Measurements from ENCODE around the gene CMTM8.

DNA sequence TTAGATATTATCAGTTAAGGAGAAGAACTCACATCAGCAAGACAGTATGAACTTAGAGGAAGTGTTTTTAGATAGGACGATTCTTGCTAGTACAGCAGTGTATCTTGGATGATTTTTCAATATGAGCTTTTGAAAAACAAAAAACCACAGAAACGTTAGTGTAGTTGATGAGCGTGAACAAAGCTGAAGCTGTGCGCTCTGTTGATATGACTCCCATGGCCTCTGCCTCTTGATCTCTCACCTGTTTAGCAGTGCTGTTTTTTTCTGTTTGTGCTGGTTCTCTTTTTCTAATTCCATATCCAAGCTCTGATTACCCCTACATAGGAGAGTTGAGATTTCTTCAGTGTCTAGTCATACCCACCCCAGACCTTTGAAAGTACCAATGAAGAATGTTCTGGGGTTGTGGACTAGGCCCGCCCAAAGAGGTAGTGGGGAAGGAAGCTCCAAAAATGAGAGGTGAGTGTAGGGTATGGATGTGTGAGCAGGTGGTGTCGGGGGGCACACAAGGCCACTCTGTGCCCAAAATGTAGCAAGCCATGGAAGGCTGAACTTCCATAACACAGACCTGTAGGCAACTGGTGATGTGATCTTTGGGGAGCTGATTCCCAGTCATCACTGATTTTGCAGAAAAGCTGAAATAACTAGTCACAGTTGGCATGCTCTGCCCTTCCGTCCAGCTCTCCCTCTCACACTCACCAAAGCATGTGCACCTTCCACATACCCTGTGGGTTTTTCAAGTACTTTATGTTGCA, 133.2 kb downstream of the CMTM8 start:
- TF ChIP-seq, protein P1, sequence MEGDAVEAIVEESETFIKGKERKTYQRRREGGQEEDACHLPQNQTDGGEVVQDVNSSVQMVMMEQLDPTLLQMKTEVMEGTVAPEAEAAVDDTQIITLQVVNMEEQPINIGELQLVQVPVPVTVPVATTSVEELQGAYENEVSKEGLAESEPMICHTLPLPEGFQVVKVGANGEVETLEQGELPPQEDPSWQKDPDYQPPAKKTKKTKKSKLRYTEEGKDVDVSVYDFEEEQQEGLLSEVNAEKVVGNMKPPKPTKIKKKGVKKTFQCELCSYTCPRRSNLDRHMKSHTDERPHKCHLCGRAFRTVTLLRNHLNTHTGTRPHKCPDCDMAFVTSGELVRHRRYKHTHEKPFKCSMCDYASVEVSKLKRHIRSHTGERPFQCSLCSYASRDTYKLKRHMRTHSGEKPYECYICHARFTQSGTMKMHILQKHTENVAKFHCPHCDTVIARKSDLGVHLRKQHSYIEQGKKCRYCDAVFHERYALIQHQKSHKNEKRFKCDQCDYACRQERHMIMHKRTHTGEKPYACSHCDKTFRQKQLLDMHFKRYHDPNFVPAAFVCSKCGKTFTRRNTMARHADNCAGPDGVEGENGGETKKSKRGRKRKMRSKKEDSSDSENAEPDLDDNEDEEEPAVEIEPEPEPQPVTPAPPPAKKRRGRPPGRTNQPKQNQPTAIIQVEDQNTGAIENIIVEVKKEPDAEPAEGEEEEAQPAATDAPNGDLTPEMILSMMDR (IDR thresholded peaks at IDR 0.05), result no peak
- no peak for TF ChIP-seq POLR2AphosphoS5 (IDR thresholded peaks at IDR 0.05)
- no peak for TF ChIP-seq EP300 (IDR thresholded peaks at IDR 0.05)

Measured in sigmoid colon (tissue), 4 donors.